Activated gamma-delta T cell (primary cell): ENCODE measurements around the gene CYP2U1.
"Not testable (repeated sequence)": the region's sequence is repeated elsewhere in the genome, so short reads cannot be mapped to it uniquely, and the experiment has no call there.

Experiments used
- DNase-seq: peaks from one replicate; lab custom pipeline; 2025; lab: John Stamatoyannopoulos, UW
- total RNA-seq, 2 donors: gene quantifications; one replicate each; lab custom pipeline; 2026; lab: John Stamatoyannopoulos, UW

Gene CYP2U1
- total RNA-seq: 14.6 to 27.5 reads per million in 2 donors

DNA sequence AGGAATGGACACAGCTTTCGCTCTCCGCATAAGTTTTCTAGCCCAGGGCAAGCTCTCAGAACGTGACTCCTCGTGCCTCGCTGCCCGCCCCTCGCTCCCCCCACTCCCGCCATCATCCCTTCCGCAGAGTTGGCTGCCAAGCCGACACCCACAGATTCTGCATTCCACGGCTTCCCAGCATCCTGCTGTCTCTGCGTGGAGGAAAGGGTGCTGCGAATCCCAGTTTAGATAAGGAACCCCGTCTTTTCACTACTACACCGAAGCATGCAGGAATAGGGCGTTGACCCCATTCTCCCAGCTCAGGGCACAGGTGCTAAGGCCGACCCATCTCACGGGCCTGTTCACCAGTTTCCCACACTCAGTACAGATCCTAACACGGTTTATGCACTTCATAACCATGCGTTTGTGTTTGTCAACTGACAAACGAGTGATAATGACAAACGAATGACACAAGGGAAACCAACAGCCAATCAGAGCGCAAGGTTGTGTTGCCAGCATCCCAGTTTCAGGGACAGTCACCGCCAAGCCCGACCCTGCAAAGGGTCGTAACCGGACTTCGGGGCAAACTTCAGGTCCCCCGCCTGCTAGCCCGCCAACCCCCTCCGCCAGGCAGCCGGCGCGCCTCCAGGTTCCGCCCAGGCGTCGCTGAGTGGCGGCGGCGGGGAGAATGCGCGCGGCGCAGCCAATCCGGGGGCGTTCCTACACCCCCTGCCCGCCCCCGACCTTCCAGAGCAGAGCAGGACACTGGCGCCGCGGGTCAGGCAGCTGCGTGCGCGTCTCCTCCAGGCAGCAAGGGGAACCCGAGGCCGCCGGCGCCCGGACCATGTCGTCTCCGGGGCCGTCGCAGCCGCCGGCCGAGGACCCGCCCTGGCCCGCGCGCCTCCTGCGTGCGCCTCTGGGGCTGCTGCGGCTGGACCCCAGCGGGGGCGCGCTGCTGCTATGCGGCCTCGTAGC, at the start of gene CYP2U1:
Gene CYP2U1 (plus strand): TSS at position 729 of the 954 bp plus-strand sequence. CDS start 95 bp downstream, at position 824.
- DNase-seq: peak; percentile 79

DNA sequence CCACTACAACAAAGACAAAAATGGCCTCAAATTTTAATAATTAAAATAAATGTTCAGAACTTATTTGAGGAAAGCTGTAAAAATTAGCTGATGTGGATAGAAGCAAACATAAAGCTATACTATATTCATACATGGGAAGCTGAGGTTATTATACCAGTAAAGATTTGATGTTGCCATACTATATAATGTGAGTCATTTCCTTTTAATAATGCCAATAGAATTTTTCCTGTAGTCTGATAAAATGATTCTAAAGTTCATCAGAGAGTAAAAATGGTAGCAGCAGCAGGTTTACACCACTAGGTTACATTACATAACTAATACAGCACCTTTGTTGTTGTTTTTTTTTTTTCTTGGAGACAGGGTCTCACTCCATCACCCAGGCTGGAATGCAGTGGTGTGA, 45.5 kb upstream of the CYP2U1 start:
- DNase-seq: no peak

DNA sequence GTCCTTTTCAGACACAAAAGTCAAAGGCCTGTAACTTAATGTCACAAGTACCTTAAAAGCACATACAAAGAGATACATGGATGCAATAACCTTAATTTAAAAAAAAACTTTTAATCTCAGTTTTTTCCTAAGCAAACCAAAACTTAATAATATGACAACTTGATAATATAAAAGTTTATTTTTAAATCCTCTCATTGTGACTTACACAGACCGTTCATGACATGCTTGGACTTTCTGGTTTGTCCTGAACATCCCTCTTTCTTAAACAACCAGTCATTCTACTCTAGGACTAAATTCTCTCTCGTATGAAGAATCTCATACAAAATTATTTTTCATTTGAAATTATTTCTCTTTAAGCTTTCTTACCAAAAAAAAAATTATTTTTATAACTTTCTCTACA, 43.1 kb upstream of the CYP2U1 start:
- DNase-seq: no peak

DNA sequence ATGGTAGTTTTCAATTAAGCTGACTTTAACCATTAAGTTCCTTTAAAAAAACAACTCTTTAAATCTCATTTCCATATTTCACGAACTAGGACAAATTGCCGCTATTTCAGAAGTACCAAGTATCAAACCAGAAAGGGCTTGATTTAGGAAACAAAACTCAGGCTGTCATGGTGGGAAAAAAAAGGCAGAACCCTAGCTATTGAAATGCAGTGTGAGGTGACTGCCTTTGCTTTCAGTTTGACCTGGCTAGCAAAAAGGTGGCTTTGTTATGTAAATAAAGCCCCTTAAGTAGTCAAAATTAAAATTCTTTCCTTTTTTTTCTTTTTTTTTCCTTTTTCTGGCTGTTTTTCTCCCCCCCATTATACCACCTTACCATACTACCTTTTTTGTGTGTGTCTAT, 40.6 kb upstream of the CYP2U1 start:
- DNase-seq: no peak

DNA sequence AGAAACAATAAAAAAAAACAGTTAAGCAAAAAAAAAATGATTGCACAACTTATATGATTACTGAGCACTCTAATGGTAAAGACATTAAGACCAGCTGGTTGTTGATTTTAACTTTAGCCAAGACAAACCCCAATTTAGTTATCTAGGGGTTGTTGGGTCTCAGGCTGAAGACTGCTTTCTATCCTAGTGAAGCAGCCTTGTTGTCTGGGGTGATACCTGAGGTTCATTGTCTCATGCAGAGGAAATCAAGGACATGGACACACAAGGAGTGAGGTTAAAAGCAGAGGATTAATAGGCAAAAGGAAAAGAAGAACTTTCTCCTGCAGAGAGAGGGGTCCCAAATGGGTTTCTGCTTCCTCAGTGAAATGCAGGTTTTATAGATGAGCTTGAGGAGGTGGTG, 40.0 kb upstream of the CYP2U1 start:
- no peak for DNase-seq

DNA sequence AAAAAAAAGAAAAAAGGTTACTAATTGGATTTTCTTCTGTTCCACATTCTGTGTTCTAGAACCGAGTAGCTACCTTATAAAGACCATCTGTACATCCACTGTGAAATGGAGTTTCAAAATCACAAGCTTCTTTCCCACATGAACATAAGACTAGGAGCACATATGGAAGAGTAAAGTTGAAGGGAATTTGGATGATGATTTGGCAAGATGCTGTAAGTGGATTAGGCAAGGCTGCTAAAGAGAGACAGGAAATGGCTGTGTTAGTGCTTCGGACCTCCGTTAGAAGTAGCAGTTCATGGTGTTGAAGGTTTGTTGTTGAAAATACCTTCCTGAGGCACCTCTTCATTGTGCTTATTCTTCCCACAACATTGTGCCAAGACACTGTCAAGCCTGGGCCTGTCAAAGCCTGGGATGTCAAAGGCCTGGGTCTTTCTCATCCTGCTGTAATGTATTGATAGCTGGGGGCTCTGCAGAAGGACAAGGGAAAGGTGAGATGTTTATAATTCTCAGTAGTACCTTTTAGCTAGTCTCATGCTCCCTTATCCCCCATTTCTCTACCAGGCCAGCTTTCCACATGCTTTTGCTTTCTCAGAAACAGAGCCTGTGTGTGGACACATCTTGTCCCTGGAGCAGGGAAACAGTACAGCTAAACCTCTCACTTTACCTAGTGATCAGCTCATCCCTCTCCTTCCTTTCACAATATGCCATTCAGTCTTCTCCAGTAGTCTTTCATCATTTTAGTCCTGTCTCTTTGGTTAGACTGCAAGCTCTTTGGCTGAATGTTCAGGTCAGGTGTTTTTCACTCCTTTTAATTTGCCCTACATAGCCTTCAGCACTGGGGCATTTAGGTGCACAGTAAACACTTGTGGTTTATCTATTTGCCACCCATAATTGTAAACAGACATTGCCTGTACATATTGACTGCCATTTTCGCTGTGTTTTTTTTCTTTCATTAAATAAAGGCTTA, 37.9 kb upstream of the CYP2U1 start:
- no peak for DNase-seq

DNA sequence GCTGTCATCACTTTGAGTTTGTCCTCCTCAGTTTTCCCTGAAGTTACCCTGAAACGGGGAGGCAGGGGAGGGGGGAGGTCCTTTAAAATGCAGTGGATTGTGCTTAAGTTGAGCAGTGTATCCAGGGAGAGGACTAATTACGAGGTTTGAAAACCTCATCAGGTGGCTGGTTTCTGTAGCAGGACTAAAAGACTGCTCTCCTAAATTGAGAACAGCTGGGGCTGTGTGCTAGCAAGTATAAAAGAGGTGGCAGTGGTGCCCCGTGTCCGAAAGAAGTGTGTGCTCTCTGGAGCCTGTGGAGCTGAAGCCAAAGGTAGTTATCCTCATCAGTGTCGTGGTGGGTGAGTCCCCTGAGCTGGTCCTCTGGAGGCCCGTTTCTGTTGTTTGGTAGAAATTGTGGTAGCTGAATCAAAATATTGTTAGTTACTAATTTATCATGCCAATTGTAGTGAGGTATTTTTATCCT, 37.2 kb upstream of the CYP2U1 start:
- no peak for DNase-seq

DNA sequence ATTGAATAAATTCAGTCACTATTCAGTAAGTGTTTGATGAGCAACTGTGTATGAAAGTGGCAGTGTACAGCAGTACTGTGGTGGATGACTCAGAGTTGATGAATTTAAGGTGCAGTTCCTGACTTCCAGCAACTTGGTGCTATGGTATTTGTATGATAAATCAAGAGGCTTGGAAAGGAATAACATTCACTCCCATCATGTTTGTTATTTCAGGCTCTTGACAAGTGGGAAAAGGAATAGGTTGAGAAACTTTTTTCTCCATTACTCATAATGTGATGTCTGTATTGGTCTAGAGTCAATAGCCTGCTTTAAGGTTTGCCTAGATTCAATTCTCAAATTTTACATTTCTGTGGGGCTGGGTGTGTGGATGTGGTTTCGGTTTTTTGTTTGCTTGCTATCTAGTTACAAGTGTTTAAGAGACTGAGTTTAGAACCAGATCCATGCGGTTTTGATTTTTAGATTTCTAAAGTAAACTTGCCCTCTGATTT, 35.1 kb upstream of the CYP2U1 start:
- DNase-seq: no peak

DNA sequence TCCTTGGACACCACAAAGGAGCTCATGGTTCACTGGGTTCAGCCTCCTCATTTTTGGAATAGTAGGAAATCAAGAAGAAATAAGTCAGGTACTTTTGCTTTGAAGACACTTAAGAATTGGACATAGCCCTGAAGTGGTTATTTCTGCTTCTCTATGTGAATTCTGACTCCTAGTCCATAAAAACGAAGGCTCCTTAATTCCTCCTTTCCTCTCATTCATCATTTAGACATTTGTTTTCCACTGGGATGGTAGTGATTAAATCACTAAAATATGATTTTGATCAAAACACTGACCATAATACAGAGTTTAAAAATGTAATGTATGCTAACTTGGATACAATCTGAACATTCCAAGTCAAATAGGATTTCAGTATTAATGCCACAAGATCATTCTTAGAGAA, 34.7 kb upstream of the CYP2U1 start:
- DNase-seq: no peak

DNA sequence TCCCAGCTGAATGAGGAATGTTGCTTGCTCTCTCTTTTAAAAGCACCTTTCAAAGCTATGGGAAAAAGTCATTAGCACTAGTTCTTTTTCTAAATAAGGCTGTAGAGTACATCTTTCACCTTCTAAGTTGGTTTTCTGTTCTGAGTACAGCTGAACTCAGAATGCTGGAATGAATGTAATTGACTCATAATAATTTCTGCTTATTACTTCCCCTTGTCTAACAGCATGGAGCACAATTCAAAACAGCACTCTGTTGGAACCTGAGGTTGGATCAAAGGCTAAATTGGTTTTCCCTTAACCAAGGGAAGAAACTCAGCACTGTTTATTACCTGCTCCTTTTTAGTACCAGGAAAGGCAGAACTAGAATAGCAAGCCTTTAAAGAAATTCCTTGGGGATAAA, 33.5 kb upstream of the CYP2U1 start:
- no peak for DNase-seq

DNA sequence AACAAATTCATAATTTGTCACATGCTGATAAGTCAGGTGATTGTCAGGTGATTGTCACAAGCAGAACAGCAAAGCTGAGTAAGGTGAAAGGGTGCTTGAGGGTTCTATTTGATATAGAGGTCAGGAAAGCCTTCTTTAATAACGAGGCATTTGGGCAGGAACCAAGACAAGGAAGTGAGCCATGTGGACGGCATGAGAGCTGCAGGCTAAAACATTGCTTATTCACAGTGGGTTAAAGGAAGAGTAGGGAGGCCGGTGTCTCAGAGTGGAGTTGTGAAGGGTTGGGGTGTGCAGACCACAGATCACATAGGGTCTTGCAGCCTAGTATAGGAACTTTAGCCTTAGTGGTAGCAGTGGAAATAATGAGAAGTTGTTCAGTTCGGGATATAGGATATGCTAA, 31.3 kb upstream of the CYP2U1 start:
- no peak for DNase-seq

DNA sequence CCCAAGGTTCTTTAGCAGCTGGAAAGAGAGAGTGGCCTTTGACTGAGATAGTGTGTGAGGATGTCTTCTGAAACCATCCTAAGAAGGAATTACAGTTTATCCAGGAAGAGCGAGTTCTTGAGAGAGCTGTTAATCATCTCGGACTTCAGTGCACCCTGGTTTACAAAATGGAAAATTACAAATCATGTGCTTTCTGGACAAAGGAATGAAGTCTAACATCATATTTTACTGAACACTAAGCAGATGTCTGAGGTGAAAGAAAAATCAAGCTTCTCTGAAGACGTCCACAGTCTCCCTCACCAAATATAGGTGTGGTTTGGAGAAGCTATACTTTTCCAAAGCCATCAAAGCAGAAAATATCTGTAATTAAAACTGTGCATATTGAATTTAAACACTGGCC, 30.8 kb upstream of the CYP2U1 start:
- no peak for DNase-seq

DNA sequence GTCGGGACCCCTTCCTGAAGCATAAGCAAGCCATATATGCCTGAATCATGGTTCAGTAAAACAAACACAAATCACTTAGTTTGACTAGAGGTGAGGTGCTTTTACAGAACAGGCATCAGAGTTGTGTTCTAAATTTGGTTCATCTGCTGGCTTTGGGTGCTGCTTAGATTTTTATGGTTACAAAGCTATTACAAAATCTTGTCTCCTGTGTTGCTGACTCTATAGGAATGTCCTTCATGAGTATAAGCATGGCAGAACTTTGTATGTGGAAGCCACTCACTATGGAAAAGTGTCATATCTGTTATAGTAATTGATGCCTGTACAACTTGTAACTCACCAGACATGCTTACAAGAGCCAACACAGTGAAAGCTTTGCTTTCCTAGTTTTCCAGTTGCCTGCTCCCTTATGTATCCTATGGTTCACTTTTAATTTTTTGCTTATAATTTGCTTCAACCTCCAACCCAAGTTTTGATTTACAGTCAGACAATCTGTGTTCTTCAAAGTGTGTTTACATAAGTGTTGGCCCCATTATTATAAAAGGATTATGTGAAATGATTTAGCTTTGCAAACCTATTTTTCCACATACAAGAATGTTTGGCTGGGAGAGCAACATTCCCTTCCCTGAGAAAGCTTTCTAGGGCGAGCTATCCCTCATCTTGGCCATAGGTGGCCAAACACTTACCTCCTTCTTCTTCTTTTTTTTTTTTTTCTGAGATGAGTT, 30.0 kb upstream of the CYP2U1 start:
- no peak for DNase-seq

DNA sequence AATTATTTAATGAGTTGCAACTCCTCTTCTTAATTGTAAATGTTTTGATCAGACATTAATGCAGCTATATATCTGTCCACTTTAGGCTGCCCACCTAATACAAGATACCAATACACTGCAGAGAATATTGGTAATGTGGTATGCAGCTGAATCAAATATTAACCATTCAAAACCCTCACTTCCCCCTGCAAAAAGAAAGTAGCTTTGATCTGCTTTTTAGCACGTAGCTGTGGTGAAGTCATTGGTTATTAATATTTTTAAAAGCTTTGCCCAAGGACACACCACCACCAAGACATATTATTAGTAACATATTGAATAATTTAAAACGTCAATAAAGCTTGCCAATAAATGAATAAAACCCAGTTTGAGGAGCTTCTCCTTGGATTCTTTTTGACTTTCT, 28.6 kb upstream of the CYP2U1 start:
- no peak for DNase-seq

DNA sequence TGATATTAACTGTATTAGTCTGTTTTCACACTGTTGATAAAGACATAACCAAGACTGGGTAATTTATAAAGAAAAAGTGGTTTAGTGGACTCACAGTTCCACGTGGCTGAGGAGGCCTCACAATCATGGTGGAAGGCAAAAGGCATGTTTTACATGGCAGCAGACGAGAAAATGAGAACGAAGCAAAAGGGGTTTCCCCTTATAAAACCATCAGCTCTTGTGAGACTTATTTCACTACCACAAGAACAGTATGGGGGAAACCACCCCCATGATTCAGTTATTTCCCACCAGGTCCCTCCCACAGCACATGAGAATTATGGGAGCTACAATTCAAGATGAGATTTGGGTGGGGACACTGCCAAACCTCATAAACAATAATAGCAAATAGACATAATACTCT, 26.3 kb upstream of the CYP2U1 start:
- DNase-seq: not testable (repeated sequence)

DNA sequence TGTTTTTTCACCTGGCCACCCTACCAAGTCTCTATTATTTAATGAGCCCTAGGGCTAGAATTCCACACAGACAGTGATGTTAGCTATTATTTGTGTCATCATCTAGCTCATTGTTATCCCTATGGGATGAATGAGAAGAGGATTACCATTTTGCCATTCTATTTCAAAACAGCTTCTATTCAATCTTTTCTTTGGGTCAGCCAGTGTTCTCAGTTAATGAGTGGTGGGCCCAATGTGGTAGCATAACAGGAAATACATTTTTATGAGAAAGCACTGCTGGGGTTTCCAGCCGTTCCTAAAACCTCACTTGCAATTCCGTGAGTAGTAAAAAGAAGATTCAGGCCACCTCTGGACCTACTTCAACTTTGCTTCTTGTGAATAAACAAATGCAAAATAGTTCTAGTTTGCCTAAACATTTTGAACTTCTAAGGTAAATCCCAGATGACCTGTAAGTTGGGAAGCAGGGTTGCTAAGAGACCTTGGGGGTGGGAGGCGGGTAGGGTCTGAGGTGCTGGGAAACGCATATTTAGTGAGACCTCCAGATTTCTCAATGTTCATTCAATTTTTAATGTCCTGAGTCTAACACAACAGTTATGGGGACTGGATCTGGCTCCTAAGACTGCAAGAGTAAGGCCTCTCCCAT, 24.8 kb upstream of the CYP2U1 start:
- DNase-seq: no peak

DNA sequence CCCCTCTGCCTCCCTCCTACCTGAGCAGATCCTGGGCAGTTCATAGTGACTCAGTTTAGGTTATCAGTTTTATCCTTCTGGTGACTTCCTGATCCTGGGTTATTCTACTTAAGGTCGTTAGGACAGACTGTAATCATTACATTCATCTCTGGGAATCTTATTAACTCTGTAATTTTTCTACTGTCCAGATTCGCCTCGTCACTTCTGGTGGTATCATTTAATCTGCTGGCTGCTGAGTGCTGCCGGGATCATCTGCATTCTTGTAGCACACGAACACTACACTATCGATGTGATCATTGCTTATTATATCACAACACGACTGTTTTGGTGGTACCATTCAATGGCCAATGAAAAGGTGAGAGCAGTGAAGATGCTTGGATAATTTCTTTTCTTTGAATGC, 23.0 kb upstream of the CYP2U1 start:
- DNase-seq: no peak

DNA sequence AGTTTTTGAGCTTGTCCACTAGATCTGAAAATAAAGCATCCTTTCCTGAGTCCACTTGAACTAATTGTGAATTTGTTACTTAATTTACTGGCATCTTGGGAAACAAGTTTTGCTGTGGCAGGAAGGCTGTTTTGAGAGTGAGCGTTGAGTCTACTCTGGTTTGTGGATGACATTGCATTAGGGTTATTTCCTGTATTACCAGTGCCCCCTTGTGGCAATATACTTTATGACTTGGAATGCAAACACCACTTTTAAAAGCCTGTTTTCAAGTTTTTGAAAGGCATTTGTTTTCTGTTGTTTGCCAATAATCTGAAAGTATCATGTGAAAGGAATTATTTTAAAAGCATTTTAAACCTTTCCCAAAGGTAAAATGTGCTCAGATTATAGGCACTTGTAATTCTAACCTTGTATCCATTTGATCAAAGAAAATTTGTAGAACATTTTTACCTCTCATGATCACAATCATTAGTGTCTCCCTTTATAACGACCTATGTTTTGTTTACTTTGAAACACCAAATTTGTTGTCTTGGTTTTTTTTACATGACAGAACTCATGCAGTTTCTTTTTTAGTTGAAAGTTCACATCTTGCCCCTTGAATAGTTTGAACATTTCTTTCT, 18.0 kb upstream of the CYP2U1 start:
- no peak for DNase-seq

DNA sequence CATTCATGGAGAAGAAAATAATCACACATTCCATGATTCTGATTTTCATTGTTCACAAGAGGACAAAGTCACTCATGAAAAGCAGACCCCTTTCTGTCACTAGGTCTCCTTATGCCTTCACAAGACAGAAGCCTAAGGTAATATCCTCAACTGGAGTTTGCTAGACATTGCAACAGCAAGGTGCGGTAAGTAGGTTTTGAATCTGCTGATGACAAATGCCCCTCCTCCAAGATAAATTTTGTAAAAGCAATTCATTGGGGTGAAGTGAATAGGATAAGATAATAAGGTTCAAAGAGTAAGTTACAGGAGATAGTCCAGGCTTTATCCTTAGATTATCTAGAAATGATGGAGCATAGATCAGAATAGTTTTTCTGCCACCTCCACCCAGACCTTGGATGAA, 16.1 kb upstream of the CYP2U1 start:
- no peak for DNase-seq

DNA sequence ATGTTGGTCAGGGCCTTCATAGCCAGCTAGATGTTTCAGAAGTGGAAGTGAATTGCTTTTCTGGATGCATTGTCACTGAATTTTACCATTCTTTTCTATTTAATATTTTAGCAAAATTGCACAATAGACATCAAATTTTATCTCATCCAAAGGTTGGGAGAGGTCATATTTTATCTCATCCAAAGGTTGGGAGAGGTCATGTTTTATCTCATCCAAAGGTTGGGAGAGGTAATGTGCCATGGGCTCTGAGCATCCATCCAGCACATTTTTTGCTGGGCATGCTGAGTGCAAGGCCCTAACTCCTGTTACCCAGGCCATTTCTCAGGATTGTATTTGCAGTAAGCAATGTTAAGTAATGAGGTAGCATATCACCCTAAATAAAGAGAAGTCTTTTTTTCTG, 14.7 kb upstream of the CYP2U1 start:
- DNase-seq: no peak

DNA sequence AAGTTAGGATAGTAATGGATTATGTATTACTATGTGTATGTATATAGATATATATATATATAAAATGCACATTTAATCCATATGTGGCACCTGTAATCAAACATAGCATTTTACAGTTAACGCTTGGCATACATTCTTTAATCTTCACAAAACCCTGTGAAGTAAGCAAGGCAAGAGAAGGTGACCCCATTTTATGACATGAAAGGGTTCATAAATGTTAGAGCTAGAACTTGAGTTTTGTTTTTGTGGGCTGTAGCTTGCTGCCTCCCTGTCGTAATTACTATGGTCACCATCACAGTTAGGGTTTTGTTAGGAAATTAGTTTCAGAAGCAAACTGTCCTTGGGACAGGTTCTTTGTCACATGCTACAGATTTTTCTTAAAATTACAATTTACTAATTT, 13.8 kb upstream of the CYP2U1 start:
- no peak for DNase-seq
